Astrocyte (in vitro differentiated cells and primary cell): ENCODE data around the gene ZSCAN22. TPM values are rescaled to one million over a fixed set of nuclear protein-coding genes. Genes with fewer than 3 reads are reported as not detected.
A peak's percentile ranks its signal among the peaks of the same experiment; 100 is the strongest.

ENCODE experiments used
- DNase-seq: peaks from one replicate; pipeline ENCODE4 v3.0.0-alpha.2; 2010; ENCODE audit warnings: low read depth
- FAIRE-seq: peaks from 2 replicates; lab custom pipeline; 2011; peaks lifted over from hg19 to GRCh38; lab: Jason Lieb, UNC
- H2AFZ ChIP-seq: 2 replicates; pipeline ENCODE4 v1.6.0; 2012; ENCODE audit warnings: low read depth, low read length, inconsistent platforms
- H3K27ac ChIP-seq: 2 replicates; pipeline ENCODE4 v1.5.1; 2011; ENCODE audit warnings: low read depth, low read length, inconsistent platforms
- H3K27me3 ChIP-seq: 2 replicates; pipeline ENCODE4 v1.6.0; 2011; ENCODE audit warnings: low read length, inconsistent platforms; ENCODE audit not compliant: insufficient read depth
- H3K36me3 ChIP-seq: 2 replicates; pipeline ENCODE4 v1.5.1; 2011; ENCODE audit warnings: low read length, inconsistent platforms; ENCODE audit not compliant: insufficient read depth
- H3K4me1 ChIP-seq: 2 replicates; pipeline ENCODE4 v1.5.1; 2011; ENCODE audit warnings: low read length, inconsistent platforms; ENCODE audit not compliant: insufficient read depth
- H3K4me2 ChIP-seq: 2 replicates; pipeline ENCODE4 v1.6.0; 2012; ENCODE audit warnings: low read length, inconsistent platforms
- H3K4me3 ChIP-seq: 2 replicates; pipeline ENCODE4 v1.5.1; 2011; ENCODE audit warnings: low read depth, mild to moderate bottlenecking, low read length, inconsistent platforms; ENCODE audit not compliant: insufficient read depth
- H3K79me2 ChIP-seq: 2 replicates; pipeline ENCODE4 v1.6.0; 2012; ENCODE audit warnings: mild to moderate bottlenecking, low read length, inconsistent platforms; ENCODE audit not compliant: insufficient read depth
- H3K9ac ChIP-seq: 2 replicates; pipeline ENCODE4 v1.6.0; 2012; ENCODE audit warnings: mild to moderate bottlenecking, low read length, inconsistent platforms
- H3K9me3 ChIP-seq: 2 replicates; pipeline ENCODE4 v1.5.1; 2012; ENCODE audit warnings: low read depth, mild to moderate bottlenecking, low read length, inconsistent platforms; ENCODE audit not compliant: insufficient read depth
- H4K20me1 ChIP-seq: 2 replicates; pipeline ENCODE4 v1.6.0; 2012; ENCODE audit warnings: low read length, inconsistent platforms; ENCODE audit not compliant: insufficient read depth
- H3K27ac Mint-ChIP-seq: one replicate; pipeline ENCODE4 v1.8.0; 2021; ENCODE audit warnings: mild to moderate bottlenecking, mixed read lengths; ENCODE audit not compliant: unreplicated experiment
- H3K27me3 Mint-ChIP-seq: one replicate; pipeline ENCODE4 v1.8.0; 2021; ENCODE audit warnings: low read depth, mixed read lengths; ENCODE audit not compliant: unreplicated experiment
- H3K36me3 Mint-ChIP-seq: one replicate; pipeline ENCODE4 v1.8.0; 2021; ENCODE audit warnings: low read depth, mixed read lengths; ENCODE audit not compliant: unreplicated experiment
- H3K4me1 Mint-ChIP-seq: one replicate; pipeline ENCODE4 v1.8.0; 2021; ENCODE audit warnings: low read depth, mixed read lengths; ENCODE audit not compliant: unreplicated experiment
- H3K4me3 Mint-ChIP-seq: one replicate; pipeline ENCODE4 v1.8.0; 2021; ENCODE audit warnings: mild to moderate bottlenecking, moderate library complexity, mixed read lengths; ENCODE audit not compliant: unreplicated experiment
- H3K9me3 Mint-ChIP-seq: one replicate; pipeline ENCODE4 v1.8.0; 2021; ENCODE audit warnings: mild to moderate bottlenecking, mixed read lengths; ENCODE audit not compliant: unreplicated experiment
- EZH2 ChIP-seq: IDR thresholded peaks from 2 replicates; pipeline ENCODE4 v1.6.1; 2012; ENCODE audit warnings: mild to moderate bottlenecking, low read length, inconsistent platforms; ENCODE audit not compliant: insufficient read depth
- total RNA-seq: library from RNA; stranded (reverse); gene quantifications from 2 replicates; pipeline ENCODE4 v1.2.1, GENCODE V29; 2021
- TF ChIP-seq, protein P1 (sequence below): IDR thresholded peaks from 2 replicates; pipeline ENCODE4 v1.5.1; 2011; ENCODE audit warnings: low read depth, mild to moderate bottlenecking, inconsistent platforms, low read length, moderate library complexity; ENCODE audit not compliant: insufficient read depth

Gene ZSCAN22
- total RNA-seq, 1 donor from 2014 or later: 3.1 TPM

DNA sequence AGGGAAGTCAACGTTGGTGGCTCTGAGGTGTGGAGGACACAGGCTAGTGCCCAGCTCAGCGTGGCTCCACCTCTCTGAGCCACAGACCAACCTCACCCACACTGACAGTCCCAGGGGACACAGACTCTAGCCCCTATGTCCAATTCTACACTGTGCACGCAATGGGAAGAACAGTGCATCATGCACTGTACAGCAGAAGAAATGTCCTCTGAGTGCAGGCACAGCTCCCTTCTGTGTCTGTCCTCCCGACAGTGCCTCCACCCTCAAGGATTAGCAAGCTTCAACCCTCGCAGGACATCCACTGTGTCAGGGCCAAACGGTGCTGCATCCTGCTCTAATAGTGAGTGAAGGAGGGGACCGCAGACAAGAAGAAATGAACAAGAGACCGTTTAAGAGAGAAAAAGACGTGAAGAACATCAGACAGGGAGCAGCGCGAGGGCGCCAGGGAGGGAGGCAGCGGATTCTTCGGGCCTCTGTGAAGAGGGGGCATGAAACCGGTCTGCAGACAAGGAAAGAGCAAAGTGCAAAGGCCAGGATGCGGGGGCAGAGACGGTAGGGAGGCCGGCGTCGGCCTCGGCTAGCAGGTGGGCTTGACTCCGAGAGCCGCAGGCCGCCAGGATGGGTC is 53.4 kb downstream of the ZSCAN22 start:
- peak overlapping the region; percentile 87 for H3K4me3 Mint-ChIP-seq
- H3K79me2 ChIP-seq: peaks cover 19% of the 10 kb centered on the region

DNA sequence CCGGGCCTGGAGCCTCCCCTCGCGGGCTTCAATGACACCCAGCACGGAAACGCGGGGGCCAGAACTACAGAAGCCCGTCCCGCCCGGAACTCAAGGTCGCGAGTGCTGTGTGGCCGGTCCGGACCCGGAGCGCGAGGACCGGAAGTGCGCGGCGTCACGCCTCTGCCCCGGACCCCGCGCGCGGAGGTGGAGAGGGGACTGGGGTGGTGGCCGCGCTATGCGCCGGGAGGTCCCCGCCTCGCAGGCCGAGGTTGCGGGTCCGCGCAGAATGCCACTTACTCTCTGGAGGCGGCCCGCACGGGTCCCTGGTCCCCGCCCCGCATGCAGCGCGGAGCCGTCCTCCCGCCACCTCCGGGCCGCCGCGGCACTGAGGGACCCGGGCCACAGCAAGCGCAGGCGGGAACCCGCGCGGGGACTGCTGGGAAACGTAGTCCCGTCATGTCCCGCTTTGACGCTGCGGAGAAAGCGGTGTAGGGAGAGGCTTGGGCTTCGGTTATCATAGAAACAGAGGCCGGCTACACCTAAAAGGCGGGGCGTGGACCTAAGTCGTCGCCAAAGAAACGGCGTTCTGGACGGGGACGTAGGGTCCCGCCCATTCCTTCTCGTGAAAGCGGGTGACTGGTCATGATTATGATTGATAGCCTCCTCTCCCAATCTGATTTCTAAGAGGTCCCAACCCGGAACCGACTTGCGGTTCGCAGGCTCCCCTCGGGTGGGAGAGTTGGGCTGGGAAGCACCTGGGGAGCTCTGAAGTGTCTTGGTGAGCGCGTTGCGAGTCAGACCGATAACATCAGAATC is 54.1 kb downstream of the ZSCAN22 start, which contains the start of gene ZNF837:
ZNF837 (minus strand) TSS at position 369 of the 798 bp plus-strand sequence. CDS start 11,698 bp downstream, outside the sequence.
- peak; percentile 67 for FAIRE-seq
- Mint-ChIP-seq H3K27ac (peak within 1 kb of the TSS; percentile 89), H3K4me1 (peaks cover 12% of the 10 kb centered on the region), H3K27me3 (no peaks in the 10 kb centered on the region), H3K4me3 (peak within 1 kb of the TSS; percentile 92), H3K9me3 (no peaks in the 10 kb centered on the region), H3K36me3 (no peaks in the 10 kb centered on the region)
- peaks cover 26% of the 10 kb centered on the region for H3K79me2 ChIP-seq
- H3K4me2 ChIP-seq: peak within 1 kb of the TSS; percentile 88
- peak within 1 kb of the TSS; percentile 76 for H2AFZ ChIP-seq
- TF ChIP-seq, protein P1, sequence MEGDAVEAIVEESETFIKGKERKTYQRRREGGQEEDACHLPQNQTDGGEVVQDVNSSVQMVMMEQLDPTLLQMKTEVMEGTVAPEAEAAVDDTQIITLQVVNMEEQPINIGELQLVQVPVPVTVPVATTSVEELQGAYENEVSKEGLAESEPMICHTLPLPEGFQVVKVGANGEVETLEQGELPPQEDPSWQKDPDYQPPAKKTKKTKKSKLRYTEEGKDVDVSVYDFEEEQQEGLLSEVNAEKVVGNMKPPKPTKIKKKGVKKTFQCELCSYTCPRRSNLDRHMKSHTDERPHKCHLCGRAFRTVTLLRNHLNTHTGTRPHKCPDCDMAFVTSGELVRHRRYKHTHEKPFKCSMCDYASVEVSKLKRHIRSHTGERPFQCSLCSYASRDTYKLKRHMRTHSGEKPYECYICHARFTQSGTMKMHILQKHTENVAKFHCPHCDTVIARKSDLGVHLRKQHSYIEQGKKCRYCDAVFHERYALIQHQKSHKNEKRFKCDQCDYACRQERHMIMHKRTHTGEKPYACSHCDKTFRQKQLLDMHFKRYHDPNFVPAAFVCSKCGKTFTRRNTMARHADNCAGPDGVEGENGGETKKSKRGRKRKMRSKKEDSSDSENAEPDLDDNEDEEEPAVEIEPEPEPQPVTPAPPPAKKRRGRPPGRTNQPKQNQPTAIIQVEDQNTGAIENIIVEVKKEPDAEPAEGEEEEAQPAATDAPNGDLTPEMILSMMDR: no peak
- no peak for TF ChIP-seq EZH2
- peak; percentile 99 for DNase-seq
- peak within 1 kb of the TSS; percentile 79 for H3K4me3 ChIP-seq
- H3K9me3 ChIP-seq: no peaks in the 10 kb centered on the region
- H3K27me3 ChIP-seq: no peaks in the 10 kb centered on the region
- peaks cover 14% of the 10 kb centered on the region for H3K4me1 ChIP-seq
- H3K36me3 ChIP-seq: no peaks in the 10 kb centered on the region
- H3K27ac ChIP-seq: peak within 1 kb of the TSS; percentile 84
- no peaks in the 10 kb centered on the region for H4K20me1 ChIP-seq
- peak within 1 kb of the TSS; percentile 86 for H3K9ac ChIP-seq

More for the DNA sequence above, 53.4 kb downstream of the ZSCAN22 start:
- no peaks in the 10 kb centered on the region for H3K9me3 Mint-ChIP-seq
- no peak for FAIRE-seq
- H3K4me1 Mint-ChIP-seq: peaks cover 12% of the 10 kb centered on the region
- no peak for TF ChIP-seq EZH2
- TF ChIP-seq, protein P1: no peak
- Histone ChIP-seq H3K4me1 (peaks cover 11% of the 10 kb centered on the region), H3K4me3 (peak overlapping the region; percentile 79), H4K20me1 (no peaks in the 10 kb centered on the region), H3K27me3 (no peaks in the 10 kb centered on the region), H3K9me3 (no peaks in the 10 kb centered on the region), H2AFZ (peak overlapping the region; percentile 76), H3K27ac (peak overlapping the region; percentile 84), H3K9ac (peak overlapping the region; percentile 86), H3K4me2 (peak overlapping the region; percentile 88), H3K36me3 (no peaks in the 10 kb centered on the region)
- H3K27ac Mint-ChIP-seq: peak overlapping the region; percentile 30
- no peaks in the 10 kb centered on the region for H3K36me3 Mint-ChIP-seq
- DNase-seq: no peak
- H3K27me3 Mint-ChIP-seq: no peaks in the 10 kb centered on the region
